ENCODE results near the gene KRT17. TPM values are rescaled to one million over a fixed set of nuclear protein-coding genes. Genes with fewer than 3 reads are reported as not detected.

Gene KRT17
- total RNA-seq, 1 experiment from 2014 or later: 4,105 TPM

DNA sequence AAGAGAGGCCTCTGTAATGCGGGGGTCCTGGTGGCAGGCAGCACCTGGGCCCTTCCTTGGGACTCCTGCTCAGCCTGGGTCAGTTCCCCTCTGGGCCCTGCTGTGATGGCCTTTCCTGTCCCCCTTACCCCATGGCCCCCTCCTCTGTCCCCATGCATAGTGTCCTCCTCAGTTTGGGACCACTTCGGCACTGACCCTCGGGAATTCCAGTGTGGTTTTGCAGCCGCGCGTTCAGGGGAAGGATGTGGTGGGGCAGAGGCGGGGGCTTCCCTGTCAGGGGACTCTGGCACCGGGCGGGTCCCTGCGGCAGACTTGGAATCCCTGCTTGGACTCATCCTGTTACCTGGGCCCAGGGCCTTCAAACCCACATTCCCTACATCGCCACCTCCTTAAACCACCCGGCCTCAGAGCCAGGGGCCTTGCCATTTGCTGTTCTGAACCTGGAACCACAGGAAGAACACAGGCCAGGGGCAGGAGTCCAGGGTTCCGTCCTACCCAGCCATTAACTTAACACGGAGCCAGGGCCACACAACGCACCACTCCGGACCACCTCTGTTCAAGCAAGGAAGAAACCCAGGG lies 32.9 kb upstream of the KRT17 start:
- H3K27ac Mint-ChIP-seq (ENCODE audit: low read depth, unreplicated experiment): no peak overlapping the region
- no peak for DNase-seq (ENCODE audit: unreplicated experiment)
- CTCF ChIA-PET: interaction anchor here (0.6 to 18.9 kb wide), 5 partner anchors 8 to 1669 kb away, joined by 3 to 566 read pairs (median 17); no protein-coding TSS in a partner anchor

DNA sequence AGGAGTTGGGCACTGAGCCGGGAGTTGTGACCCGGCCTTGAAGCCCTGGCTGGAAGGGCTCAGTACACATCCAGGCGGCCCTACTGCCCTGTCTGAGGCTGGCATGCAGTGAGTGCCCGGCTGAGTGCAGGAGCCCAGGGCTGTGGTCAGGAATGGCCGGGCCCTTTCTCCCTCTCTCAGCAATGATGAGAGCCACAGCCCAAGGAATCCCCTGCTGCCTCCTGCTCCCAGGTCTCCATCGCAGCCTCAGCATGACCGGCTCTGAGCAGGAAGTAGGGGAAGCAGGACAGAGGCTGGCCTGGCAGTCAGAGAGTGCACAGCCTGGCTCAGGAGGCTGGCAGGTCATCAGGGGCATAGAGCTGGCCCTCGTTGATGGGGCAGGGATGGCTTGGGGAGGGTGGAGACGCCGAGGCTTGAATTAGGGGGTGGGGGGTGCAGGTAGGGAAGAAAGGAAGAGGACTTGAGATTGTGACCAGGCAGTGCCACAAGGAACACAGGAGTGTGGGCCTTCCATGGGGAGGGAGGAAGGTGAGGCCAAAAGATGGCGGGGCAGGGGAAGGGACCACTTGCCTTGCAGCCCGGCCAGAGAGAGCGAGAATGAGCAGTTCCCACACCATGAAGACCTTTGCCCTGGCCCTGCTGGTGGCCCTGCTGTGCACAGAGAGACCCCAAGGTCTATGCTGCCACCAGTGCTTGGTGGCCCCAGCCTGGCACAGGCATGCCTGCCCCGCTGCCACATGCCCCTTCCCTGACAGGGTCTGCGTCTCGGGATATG lies 32.1 kb upstream of the KRT17 start:
- no peak for DNase-seq (ENCODE audit: unreplicated experiment)
- H3K4me1 Mint-ChIP-seq (ENCODE audit: insufficient read depth, unreplicated experiment): peaks cover 65% of the 10 kb centered on the region
- intact Hi-C loops (cut with micrococcal nuclease): no loop called here
- BruUV-seq (replicated peaks): no TSS peak
- ChIA-PET CTCF (interaction anchor here (0.7 to 18.9 kb wide), 5 partner anchors 8 to 279 kb away, joined by 3 to 566 read pairs (median 11); no protein-coding TSS in a partner anchor), POLR2A (interaction anchor here (0.7 to 14.1 kb wide), 24 partner anchors 9 to 844 kb away, joined by 3 to 366 read pairs (median 4); partner anchors contain the start of genes EIF1, KRT15 and KRT17)
- H3K27ac Mint-ChIP-seq (ENCODE audit: low read depth, unreplicated experiment): no peak overlapping the region
- peak overlapping the region; percentile 69 for H3K4me3 Mint-ChIP-seq (ENCODE audit: unreplicated experiment)
- H3K27me3 Mint-ChIP-seq (ENCODE audit: insufficient read depth, unreplicated experiment): no peaks in the 10 kb centered on the region
- no peaks in the 10 kb centered on the region for H3K9me3 Mint-ChIP-seq (ENCODE audit: unreplicated experiment)
- TF ChIP-seq, protein P1, sequence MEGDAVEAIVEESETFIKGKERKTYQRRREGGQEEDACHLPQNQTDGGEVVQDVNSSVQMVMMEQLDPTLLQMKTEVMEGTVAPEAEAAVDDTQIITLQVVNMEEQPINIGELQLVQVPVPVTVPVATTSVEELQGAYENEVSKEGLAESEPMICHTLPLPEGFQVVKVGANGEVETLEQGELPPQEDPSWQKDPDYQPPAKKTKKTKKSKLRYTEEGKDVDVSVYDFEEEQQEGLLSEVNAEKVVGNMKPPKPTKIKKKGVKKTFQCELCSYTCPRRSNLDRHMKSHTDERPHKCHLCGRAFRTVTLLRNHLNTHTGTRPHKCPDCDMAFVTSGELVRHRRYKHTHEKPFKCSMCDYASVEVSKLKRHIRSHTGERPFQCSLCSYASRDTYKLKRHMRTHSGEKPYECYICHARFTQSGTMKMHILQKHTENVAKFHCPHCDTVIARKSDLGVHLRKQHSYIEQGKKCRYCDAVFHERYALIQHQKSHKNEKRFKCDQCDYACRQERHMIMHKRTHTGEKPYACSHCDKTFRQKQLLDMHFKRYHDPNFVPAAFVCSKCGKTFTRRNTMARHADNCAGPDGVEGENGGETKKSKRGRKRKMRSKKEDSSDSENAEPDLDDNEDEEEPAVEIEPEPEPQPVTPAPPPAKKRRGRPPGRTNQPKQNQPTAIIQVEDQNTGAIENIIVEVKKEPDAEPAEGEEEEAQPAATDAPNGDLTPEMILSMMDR (IDR thresholded peaks at IDR 0.05; ENCODE audit: unreplicated experiment): no peak
- peaks cover 6% of the 10 kb centered on the region for H3K36me3 Mint-ChIP-seq (ENCODE audit: insufficient read depth, unreplicated experiment)

More for the DNA sequence above, 32.9 kb upstream of the KRT17 start:
- no TSS peak for BruUV-seq (replicated peaks)
- peaks cover 6% of the 10 kb centered on the region for H3K36me3 Mint-ChIP-seq (ENCODE audit: insufficient read depth, unreplicated experiment)
- intact Hi-C loops (cut with micrococcal nuclease): no loop called here
- H3K4me1 Mint-ChIP-seq (ENCODE audit: insufficient read depth, unreplicated experiment): peaks cover 57% of the 10 kb centered on the region
- H3K27me3 Mint-ChIP-seq (ENCODE audit: insufficient read depth, unreplicated experiment): no peaks in the 10 kb centered on the region
- POLR2A ChIA-PET: interaction anchor here (1.0 to 14.1 kb wide), 10 partner anchors 8 to 835 kb away, joined by 3 to 366 read pairs (median 6); partner anchors contain the start of genes EIF1, KRT10 and KRT17
- TF ChIP-seq, protein P1 (IDR thresholded peaks at IDR 0.05; ENCODE audit: unreplicated experiment): no peak
- H3K4me3 Mint-ChIP-seq (ENCODE audit: unreplicated experiment): no peak overlapping the region
- no peaks in the 10 kb centered on the region for H3K9me3 Mint-ChIP-seq (ENCODE audit: unreplicated experiment)

GRCh38 chr17:41655611-41656111 lies 31.3 kb upstream of the KRT17 start:
- Mint-ChIP-seq H3K9me3 (ENCODE audit: unreplicated experiment) (no peaks in the 10 kb centered on the region), H3K36me3 (ENCODE audit: insufficient read depth, unreplicated experiment) (peaks cover 6% of the 10 kb centered on the region), H3K4me3 (ENCODE audit: unreplicated experiment) (peak overlapping the region; percentile 69), H3K27ac (ENCODE audit: low read depth, unreplicated experiment) (no peak overlapping the region), H3K4me1 (ENCODE audit: insufficient read depth, unreplicated experiment) (peaks cover 66% of the 10 kb centered on the region), H3K27me3 (ENCODE audit: insufficient read depth, unreplicated experiment) (no peaks in the 10 kb centered on the region)
- no TSS peak for BruUV-seq (replicated peaks)
- intact Hi-C loops (cut with micrococcal nuclease): no loop called here
- ChIA-PET POLR2A (interaction anchor here (0.7 to 14.1 kb wide), 29 partner anchors 8 to 843 kb away, joined by 3 to 366 read pairs (median 4); partner anchors contain the start of genes EIF1, KRT15 and KRT17), CTCF (interaction anchor here (0.6 to 18.9 kb wide), 5 partner anchors 9 to 816 kb away, joined by 3 to 566 read pairs (median 3); no protein-coding TSS in a partner anchor)
- TF ChIP-seq, protein P1 (IDR thresholded peaks at IDR 0.05; ENCODE audit: unreplicated experiment): no peak
- DNase-seq (ENCODE audit: unreplicated experiment): peak; percentile 98
